Mammary epithelial cell (primary cell): ENCODE measurements around the gene SLC24A3.

Experiments
- EZH2 ChIP-seq: IDR thresholded peaks from 2 replicates; pipeline ENCODE4 v1.6.1; 2012; ENCODE audit warnings: low read length, inconsistent platforms, borderline replicate concordance
- TF ChIP-seq, protein P1 (sequence below), 2 donors: IDR thresholded peaks in 1 of 2; conservative IDR thresholded peaks in 1 of 2; 2 replicates each; pipeline ENCODE4 v1.5.1; 2011 to 2012; ENCODE audit warnings: inconsistent platforms in 2 of 2, low read length in 2 of 2, mild to moderate bottlenecking in 2 of 2, control low read depth in 1 of 2, low read depth in 1 of 2; ENCODE audit not compliant: insufficient read depth in 1 of 2; ENCODE audit errors: extremely low read depth in 1 of 2

DNA sequence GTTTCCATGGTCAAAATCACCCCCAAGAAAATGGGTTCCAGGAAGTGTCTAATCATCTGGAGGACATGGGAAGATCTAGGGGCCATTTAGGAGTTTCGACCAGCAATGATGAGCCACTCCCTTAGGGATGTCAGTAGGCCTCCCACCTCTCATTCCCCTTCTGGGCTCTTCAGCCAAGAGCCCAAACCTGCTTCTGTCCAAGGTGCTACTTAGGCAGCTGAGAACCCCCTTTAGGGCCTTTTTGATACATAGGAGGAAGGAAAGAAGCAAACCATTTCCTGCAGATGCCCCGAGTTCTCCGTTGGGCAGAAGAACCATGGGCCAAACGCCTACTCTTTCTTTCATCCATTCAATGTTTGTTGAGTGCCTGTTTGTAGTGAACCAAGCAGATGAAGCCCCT lies 404.2 kb downstream of the SLC24A3 start:
- TF ChIP-seq, protein P1, sequence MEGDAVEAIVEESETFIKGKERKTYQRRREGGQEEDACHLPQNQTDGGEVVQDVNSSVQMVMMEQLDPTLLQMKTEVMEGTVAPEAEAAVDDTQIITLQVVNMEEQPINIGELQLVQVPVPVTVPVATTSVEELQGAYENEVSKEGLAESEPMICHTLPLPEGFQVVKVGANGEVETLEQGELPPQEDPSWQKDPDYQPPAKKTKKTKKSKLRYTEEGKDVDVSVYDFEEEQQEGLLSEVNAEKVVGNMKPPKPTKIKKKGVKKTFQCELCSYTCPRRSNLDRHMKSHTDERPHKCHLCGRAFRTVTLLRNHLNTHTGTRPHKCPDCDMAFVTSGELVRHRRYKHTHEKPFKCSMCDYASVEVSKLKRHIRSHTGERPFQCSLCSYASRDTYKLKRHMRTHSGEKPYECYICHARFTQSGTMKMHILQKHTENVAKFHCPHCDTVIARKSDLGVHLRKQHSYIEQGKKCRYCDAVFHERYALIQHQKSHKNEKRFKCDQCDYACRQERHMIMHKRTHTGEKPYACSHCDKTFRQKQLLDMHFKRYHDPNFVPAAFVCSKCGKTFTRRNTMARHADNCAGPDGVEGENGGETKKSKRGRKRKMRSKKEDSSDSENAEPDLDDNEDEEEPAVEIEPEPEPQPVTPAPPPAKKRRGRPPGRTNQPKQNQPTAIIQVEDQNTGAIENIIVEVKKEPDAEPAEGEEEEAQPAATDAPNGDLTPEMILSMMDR (conservative IDR thresholded peaks at IDR 0.05 in 1 of 2, IDR thresholded peaks at IDR 0.05 in 1 of 2; ENCODE audit: extremely low read depth in 1 of 2, insufficient read depth in 1 of 2, low read depth in 1 of 2, low read length in 2 of 2) = no peak
- no peak for TF ChIP-seq EZH2
